OCI-LY3 (cell line): Measurements from ENCODE around the gene DOCK10.

Source experiments
- H2AFZ ChIP-seq: fragments of 200-600, 300-600 bp; shearing (Covaris generic); 2 replicates; pipeline ENCODE4 v1.6.0; 2014; ENCODE audit warnings: antibody characterized with exemption, low read depth, low read length
- H3K27ac ChIP-seq: fragments of 200-600, 300-600 bp; sonication (generic); 2 replicates; pipeline ENCODE4 v1.5.1; 2014; ENCODE audit warnings: mild to moderate bottlenecking, low read length, moderate library complexity, mixed read lengths
- H3K27me3 ChIP-seq: fragments of 200-600, 300-600 bp; sonication (generic); 2 replicates; pipeline ENCODE4 v1.6.1; 2014; ENCODE audit warnings: low read depth, low read length, mixed read lengths
- H3K36me3 ChIP-seq: fragments of 200-600, 300-600 bp; sonication (generic); replicated peaks from 2 replicates; pipeline ENCODE3; 2014; ENCODE audit warnings: low read depth, low read length, mixed read lengths
- H3K4me1 ChIP-seq: fragments of 300-600, 200-600 bp; sonication (generic); 2 replicates; pipeline ENCODE4 v1.6.1; 2014; ENCODE audit warnings: low read length, mixed read lengths
- H3K4me2 ChIP-seq: fragments of 200-600, 300-600 bp; sonication (generic); 2 replicates; pipeline ENCODE4 v1.6.1; 2014; ENCODE audit warnings: low read length, mixed read lengths
- H3K4me3 ChIP-seq: fragments of 300-600, 200-600 bp; sonication (generic); 2 replicates; pipeline ENCODE4 v1.5.1; 2014; ENCODE audit warnings: antibody characterized with exemption, mild to moderate bottlenecking, low read length, moderate library complexity
- H3K79me2 ChIP-seq: fragments of 300-600, 200-600 bp; shearing (Covaris generic); 2 replicates; pipeline ENCODE4 v1.6.1; 2014; ENCODE audit warnings: mild to moderate bottlenecking, low read length, mixed read lengths
- H3K9ac ChIP-seq: fragments of 300-600, 200-600 bp; shearing (Covaris generic); 2 replicates; pipeline ENCODE4 v1.6.0; 2014; ENCODE audit warnings: mild to moderate bottlenecking, low read length, moderate library complexity
- H3K9me3 ChIP-seq: fragments of 200-600, 300-600 bp; shearing (Covaris generic); 2 replicates; pipeline ENCODE4 v1.6.1; 2014; ENCODE audit warnings: low read length, mixed read lengths; ENCODE audit not compliant: insufficient read depth
- H4K20me1 ChIP-seq: fragments of 200-600, 300-600 bp; sonication (generic); 2 replicates; pipeline ENCODE4 v1.6.1; 2016; ENCODE audit warnings: low read length, mixed read lengths; ENCODE audit not compliant: insufficient read depth
- EZH2phosphoT487 ChIP-seq: fragments of 200-600 bp; shearing (Covaris generic); IDR thresholded peaks from 2 replicates; pipeline ENCODE4 v1.6.1; 2018; ENCODE audit warnings: antibody characterized with exemption, mixed run types, low read depth
- TF ChIP-seq, protein P1 (sequence below): fragments of 200-600, 300-600 bp; sonication (generic); IDR thresholded peaks from 2 replicates; pipeline ENCODE4 v1.5.1; 2014; ENCODE audit warnings: antibody characterized with exemption, low read length, low read depth

Gene DOCK10

DNA sequence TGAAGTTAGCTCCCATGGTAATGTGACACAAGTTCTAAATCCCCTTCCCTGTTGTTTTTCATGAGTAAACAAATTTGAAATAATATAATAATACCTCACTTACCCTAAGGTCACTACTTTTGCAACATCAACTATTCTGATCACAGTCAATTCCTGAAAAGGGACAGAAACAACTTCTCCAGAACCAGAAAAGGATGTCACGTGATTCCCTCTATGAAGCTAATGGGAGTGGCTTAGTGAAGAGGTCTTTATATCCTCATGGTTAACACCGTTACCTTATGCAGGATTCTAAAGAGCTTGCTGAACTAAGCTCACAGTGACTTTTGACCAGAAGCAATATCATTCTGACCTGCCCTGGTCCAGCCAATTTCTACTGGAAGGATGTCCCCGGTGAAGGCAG, 51.6 kb downstream of the DOCK10 start:
- peaks cover 44% of the 10 kb centered on the region for H4K20me1 ChIP-seq
- H3K27ac ChIP-seq = no peak overlapping the region
- TF ChIP-seq, protein P1, sequence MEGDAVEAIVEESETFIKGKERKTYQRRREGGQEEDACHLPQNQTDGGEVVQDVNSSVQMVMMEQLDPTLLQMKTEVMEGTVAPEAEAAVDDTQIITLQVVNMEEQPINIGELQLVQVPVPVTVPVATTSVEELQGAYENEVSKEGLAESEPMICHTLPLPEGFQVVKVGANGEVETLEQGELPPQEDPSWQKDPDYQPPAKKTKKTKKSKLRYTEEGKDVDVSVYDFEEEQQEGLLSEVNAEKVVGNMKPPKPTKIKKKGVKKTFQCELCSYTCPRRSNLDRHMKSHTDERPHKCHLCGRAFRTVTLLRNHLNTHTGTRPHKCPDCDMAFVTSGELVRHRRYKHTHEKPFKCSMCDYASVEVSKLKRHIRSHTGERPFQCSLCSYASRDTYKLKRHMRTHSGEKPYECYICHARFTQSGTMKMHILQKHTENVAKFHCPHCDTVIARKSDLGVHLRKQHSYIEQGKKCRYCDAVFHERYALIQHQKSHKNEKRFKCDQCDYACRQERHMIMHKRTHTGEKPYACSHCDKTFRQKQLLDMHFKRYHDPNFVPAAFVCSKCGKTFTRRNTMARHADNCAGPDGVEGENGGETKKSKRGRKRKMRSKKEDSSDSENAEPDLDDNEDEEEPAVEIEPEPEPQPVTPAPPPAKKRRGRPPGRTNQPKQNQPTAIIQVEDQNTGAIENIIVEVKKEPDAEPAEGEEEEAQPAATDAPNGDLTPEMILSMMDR = no peak
- TF ChIP-seq EZH2phosphoT487 = no peak

DNA sequence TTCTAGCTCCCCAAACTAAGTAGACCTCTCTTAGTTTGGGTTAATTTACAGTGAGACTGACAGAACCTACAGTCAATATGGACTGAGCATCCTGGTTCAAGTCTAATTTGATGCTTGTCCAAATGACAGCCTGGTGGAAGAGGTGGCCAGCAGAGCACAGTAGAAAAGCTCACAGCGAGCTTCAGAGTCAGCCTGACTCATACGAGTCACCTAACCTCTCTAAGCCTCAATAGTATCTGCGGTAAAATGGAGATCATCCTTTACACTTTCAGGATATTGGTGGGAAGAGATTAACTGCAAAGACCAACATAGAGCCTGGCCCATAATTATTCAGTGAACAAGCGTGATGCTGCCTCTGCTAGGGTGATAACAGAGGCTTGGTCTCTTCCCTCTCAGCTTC, 54.5 kb downstream of the DOCK10 start:
- Histone ChIP-seq H3K9me3 (no peaks in the 10 kb centered on the region), H3K36me3 (peaks cover 5% of the 10 kb centered on the region), H4K20me1 (peaks cover 36% of the 10 kb centered on the region), H3K27ac (no peak overlapping the region), H3K79me2 (peaks cover 21% of the 10 kb centered on the region), H3K9ac (no peak overlapping the region), H3K4me2 (no peak overlapping the region), H3K4me3 (no peak overlapping the region), H3K4me1 (peaks cover 22% of the 10 kb centered on the region), H3K27me3 (no peaks in the 10 kb centered on the region), H2AFZ (no peak overlapping the region)
- no peak for TF ChIP-seq EZH2phosphoT487
- TF ChIP-seq, protein P1 = no peak

More for the DNA sequence above, 51.6 kb downstream of the DOCK10 start:
- Histone ChIP-seq H3K4me1 (peaks cover 3% of the 10 kb centered on the region; the same call in 1 of the 2 replicates), H3K4me3 (no peak overlapping the region), H3K9me3 (no peaks in the 10 kb centered on the region), H3K9ac (no peak overlapping the region), H3K27me3 (no peaks in the 10 kb centered on the region), H3K36me3 (peaks cover 14% of the 10 kb centered on the region), H2AFZ (no peak overlapping the region), H3K4me2 (no peak overlapping the region), H3K79me2 (peaks cover 32% of the 10 kb centered on the region)

GRCh38 chr2:224986477-224986876, 55.8 kb downstream of the DOCK10 start:
- H3K4me3 ChIP-seq = no peak overlapping the region
- H3K4me1 ChIP-seq = peaks cover 22% of the 10 kb centered on the region
- no peak overlapping the region for H3K9ac ChIP-seq
- H3K4me2 ChIP-seq = no peak overlapping the region
- H3K36me3 ChIP-seq = peaks cover 5% of the 10 kb centered on the region
- H2AFZ ChIP-seq = no peak overlapping the region
- TF ChIP-seq, protein P1 = no peak
- TF ChIP-seq EZH2phosphoT487 = no peak
- H3K27me3 ChIP-seq = no peaks in the 10 kb centered on the region
- no peaks in the 10 kb centered on the region for H3K9me3 ChIP-seq
- peaks cover 32% of the 10 kb centered on the region for H4K20me1 ChIP-seq
- peaks cover 23% of the 10 kb centered on the region; the same call in 1 of the 2 replicates for H3K79me2 ChIP-seq
- no peak overlapping the region for H3K27ac ChIP-seq

DNA sequence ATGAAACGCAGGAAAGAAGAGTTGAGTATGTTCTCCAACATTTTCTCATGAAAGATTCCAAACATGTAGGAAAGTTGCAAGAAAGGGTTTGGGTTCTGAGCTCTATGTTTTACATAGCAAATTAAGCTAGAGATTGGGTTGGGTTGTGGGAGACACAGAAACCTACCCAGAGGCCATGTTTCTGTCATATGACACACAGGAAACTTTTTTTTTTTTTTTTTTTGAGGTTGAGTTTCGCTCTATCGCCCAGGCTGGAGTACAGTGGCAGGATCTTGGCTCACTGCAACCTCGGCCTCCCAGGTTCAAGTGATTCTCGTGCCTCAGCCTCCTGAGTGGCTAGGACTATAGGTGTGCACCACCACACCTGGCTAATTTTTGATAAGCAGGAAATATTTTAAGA, 57.6 kb downstream of the DOCK10 start:
- no peak overlapping the region for H3K9ac ChIP-seq
- H2AFZ ChIP-seq = no peak overlapping the region
- peaks cover 3% of the 10 kb centered on the region for H3K36me3 ChIP-seq
- peak overlapping the region; percentile 30 for H3K4me2 ChIP-seq
- H3K27me3 ChIP-seq = no peaks in the 10 kb centered on the region
- no peaks in the 10 kb centered on the region for H3K9me3 ChIP-seq
- H3K4me3 ChIP-seq = no peak overlapping the region
- H3K27ac ChIP-seq = no peak overlapping the region
- TF ChIP-seq, protein P1 = no peak
- TF ChIP-seq EZH2phosphoT487 = no peak
- H3K4me1 ChIP-seq = peaks cover 22% of the 10 kb centered on the region
- peaks cover 28% of the 10 kb centered on the region; the same call in 1 of the 2 replicates for H3K79me2 ChIP-seq
- H4K20me1 ChIP-seq = peaks cover 25% of the 10 kb centered on the region
